Tibial nerve (tissue), 4 donors: ENCODE results near the gene GRB10. TPM values are rescaled to one million over a fixed set of nuclear protein-coding genes. Genes with fewer than 3 reads are reported as not detected.
A peak's percentile ranks its signal among the peaks of the same experiment; 100 is the strongest.

Experiments
- DNase-seq, 2 donors: peaks; one replicate each; pipeline ENCODE4 v3.0.0-alpha.2; 2019; ENCODE audit warnings: low spot score in 2 of 2
- H3K27ac ChIP-seq, 4 donors: fragments of 200-600 bp; sonication (generic) in 3 of 4; one replicate each; pipeline ENCODE4 v1.5.1; 2017 to 2019; ENCODE audit warnings: mild to moderate bottlenecking in 1 of 4
- H3K27me3 ChIP-seq, 2 donors: fragments of 200-600 bp; sonication (generic) in 1 of 2; one replicate each; pipeline versions ENCODE4 v1.5.1 to v1.6.0; 2017 to 2019
- H3K36me3 ChIP-seq, 3 donors: fragments of 200-600 bp; sonication (generic); one replicate each; pipeline ENCODE4 v1.5.1; 2018 to 2019
- H3K4me1 ChIP-seq, 4 donors: fragments of 200-600 bp; sonication (generic) in 3 of 4; one replicate each; pipeline ENCODE4 v1.5.1; 2017 to 2019
- H3K4me3 ChIP-seq, 4 donors: fragments of 200-600 bp; sonication (generic) in 3 of 4; one replicate each; pipeline ENCODE4 v1.5.1; 2017 to 2019; ENCODE audit warnings: mild to moderate bottlenecking in 1 of 4, moderate library complexity in 1 of 4
- H3K9me3 ChIP-seq, 4 donors: fragments of 200-600 bp; sonication (generic) in 3 of 4; one replicate each; pipeline ENCODE4 v1.5.1; 2017 to 2019
- EP300 ChIP-seq, 2 donors: sonication (generic); formaldehyde crosslinking; IDR thresholded peaks; one replicate each; pipeline ENCODE4 v1.6.1; 2017; ENCODE audit warnings: antibody characterized with exemption in 2 of 2, mild to moderate bottlenecking in 1 of 2
- POLR2A ChIP-seq, 2 donors: fragments of 450-650 bp; IDR thresholded peaks; one replicate each; pipeline ENCODE4 v1.6.1; 2017; ENCODE audit warnings: antibody characterized with exemption in 2 of 2, mild to moderate bottlenecking in 2 of 2, moderate library complexity in 2 of 2
- WGBS, 2 donors: methylation state at CpG; one replicate each; pipeline ENCODE4 v1.1.5; 2018; 5-methylcytosine and 5-hydroxymethylcytosine counted together
- total RNA-seq, 4 donors: library from RNA; depleted of rRNA; stranded (reverse); fragments of >200 nt; gene quantifications; one replicate each; pipeline ENCODE4 v1.1.0, GENCODE V29; 2016
- TF ChIP-seq, protein P1 (sequence below), 5 experiments: fragments of 200-600 bp in 3 of 5; fragments of 450-650 bp in 2 of 5; sonication (generic) in 3 of 5; IDR thresholded peaks; one replicate each; pipeline ENCODE4 v1.5.1; 2016 to 2019; ENCODE audit warnings: antibody characterized with exemption in 5 of 5, mild to moderate bottlenecking in 3 of 5, moderate library complexity in 2 of 5

GRB10 gene
- total RNA-seq, 4 donors from 2014 or later, result 34.1 to 73.9 (median 56.0) TPM

DNA sequence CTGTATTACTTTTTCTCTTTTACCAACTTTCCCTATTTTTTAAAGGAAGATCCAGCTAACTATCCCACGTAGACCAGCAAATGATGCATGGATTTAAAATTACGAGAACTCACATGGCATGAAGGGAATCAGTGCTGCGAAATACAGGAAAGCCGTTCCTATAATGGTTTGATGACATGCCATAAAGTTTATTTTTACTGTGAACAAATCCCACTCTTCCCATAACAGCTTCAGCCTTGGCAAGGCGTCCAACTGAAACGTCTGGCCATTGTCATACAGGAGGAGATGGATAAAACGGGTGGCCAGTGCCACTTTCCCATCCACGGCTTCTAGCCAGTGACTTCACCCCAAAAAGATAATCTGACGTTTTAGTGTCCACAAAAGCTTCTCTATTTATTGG, 111.3 kb downstream of the GRB10 start:
- DNase-seq, result no peak

DNA sequence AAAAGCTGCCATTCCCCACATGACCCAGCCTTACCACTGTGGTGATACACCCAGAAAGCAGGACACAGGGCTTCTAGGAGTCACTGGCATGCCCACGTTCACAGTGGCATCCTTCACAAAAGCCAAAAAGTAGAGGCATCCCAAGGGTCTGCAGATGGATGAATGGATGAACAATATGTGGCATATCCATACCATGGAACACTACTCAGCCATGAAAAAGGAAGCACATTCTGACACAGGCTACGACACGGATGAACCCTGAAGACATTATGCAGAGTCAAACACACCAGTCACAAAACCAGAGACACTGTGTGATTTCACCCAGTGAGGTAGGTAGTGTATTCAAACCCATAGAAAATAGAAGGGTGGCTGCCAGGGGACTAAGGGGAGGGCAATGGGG, 112.8 kb downstream of the GRB10 start:
- TF ChIP-seq EP300 (IDR thresholded peaks at IDR 0.05) (no peak), POLR2A (IDR thresholded peaks at IDR 0.05) (no peak)
- TF ChIP-seq, protein P1, sequence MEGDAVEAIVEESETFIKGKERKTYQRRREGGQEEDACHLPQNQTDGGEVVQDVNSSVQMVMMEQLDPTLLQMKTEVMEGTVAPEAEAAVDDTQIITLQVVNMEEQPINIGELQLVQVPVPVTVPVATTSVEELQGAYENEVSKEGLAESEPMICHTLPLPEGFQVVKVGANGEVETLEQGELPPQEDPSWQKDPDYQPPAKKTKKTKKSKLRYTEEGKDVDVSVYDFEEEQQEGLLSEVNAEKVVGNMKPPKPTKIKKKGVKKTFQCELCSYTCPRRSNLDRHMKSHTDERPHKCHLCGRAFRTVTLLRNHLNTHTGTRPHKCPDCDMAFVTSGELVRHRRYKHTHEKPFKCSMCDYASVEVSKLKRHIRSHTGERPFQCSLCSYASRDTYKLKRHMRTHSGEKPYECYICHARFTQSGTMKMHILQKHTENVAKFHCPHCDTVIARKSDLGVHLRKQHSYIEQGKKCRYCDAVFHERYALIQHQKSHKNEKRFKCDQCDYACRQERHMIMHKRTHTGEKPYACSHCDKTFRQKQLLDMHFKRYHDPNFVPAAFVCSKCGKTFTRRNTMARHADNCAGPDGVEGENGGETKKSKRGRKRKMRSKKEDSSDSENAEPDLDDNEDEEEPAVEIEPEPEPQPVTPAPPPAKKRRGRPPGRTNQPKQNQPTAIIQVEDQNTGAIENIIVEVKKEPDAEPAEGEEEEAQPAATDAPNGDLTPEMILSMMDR (IDR thresholded peaks at IDR 0.05), result no peak
- DNase-seq, result no peak
- H3K4me3 ChIP-seq, result no peak overlapping the region
- no peaks in the 10 kb centered on the region for H3K9me3 ChIP-seq
- no peak overlapping the region for H3K27ac ChIP-seq
- peaks cover 0 to 25% (median 4%) of the 10 kb centered on the region in 4 donors for H3K4me1 ChIP-seq
- H3K27me3 ChIP-seq, result no peaks in the 10 kb centered on the region
- 33 to 73% methylated on average over 3 of the region's 3 CpGs for WGBS, 2 donors
- peaks cover 0 to 41% (median 0%) of the 10 kb centered on the region in 3 donors for H3K36me3 ChIP-seq

More for the DNA sequence above, 111.3 kb downstream of the GRB10 start:
- H3K27ac ChIP-seq, result no peak overlapping the region
- no peaks in the 10 kb centered on the region for H3K27me3 ChIP-seq
- 71% methylated on average over 9 of the region's 9 CpGs for WGBS, 2 donors
- H3K4me1 ChIP-seq, result peaks cover 0 to 28% (median 4%) of the 10 kb centered on the region in 4 donors
- no peak overlapping the region for H3K4me3 ChIP-seq
- TF ChIP-seq, protein P1 (IDR thresholded peaks at IDR 0.05), result no peak
- no peak for TF ChIP-seq EP300 (IDR thresholded peaks at IDR 0.05)
- TF ChIP-seq POLR2A (IDR thresholded peaks at IDR 0.05), result no peak
- peaks cover 0 to 41% (median 0%) of the 10 kb centered on the region in 3 donors for H3K36me3 ChIP-seq
- H3K9me3 ChIP-seq, result no peaks in the 10 kb centered on the region

DNA sequence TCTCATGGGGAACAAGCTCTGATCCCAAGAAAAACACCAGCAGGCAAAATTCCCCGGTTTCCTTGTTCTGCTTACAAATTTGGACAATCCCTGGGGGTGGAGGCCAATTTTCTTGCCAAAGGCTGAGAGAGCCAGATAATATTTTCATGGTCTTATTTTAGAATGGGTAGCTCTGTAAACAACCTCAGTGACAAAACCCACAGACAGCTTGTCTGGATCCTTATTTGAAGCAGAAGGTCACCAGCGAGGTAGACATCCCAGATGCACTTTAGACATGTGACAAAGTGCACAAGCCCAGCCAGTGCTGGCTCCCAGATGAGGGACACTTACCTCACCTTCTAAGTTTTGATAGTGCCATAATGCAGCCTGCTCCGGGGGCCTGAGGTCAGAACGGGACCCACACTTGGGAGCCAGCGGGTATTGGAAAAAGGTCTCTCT, 114.9 kb downstream of the GRB10 start:
- 56 to 58% methylated on average over 5 of the region's 5 CpGs for WGBS, 2 donors
- Histone ChIP-seq H3K36me3 (peaks cover 0 to 27% (median 0%) of the 10 kb centered on the region in 3 donors), H3K9me3 (no peaks in the 10 kb centered on the region), H3K4me1 (peaks cover 0 to 27% (median 4%) of the 10 kb centered on the region in 4 donors), H3K27me3 (no peaks in the 10 kb centered on the region), H3K4me3 (no peak overlapping the region), H3K27ac (peak overlapping the region in 2 of 4 donors; percentile 52 to 64)
- no peak for DNase-seq
- no peak for TF ChIP-seq POLR2A (IDR thresholded peaks at IDR 0.05)
- TF ChIP-seq, protein P1 (IDR thresholded peaks at IDR 0.05), result no peak
- TF ChIP-seq EP300 (IDR thresholded peaks at IDR 0.05), result peak in 1 of 2 donors; percentile 8

DNA sequence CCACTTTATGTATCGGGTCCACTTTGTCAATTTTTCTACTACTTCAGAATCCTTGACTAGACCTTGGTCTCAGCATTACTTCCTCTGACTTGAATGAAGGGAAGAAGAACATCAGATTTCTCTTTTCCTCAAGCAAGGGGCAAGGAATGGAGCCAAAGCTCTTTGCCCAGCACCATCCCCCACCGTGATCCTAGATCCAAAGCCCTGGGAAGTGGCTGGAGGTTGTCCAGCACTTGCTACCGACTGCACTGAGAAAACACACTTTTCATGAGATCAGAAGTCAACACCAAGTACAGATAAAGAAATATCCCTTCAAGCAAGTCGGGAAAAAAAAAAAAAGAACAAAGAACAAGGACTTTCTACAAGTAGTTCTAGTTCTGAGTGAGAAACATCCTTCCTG, 115.4 kb downstream of the GRB10 start:
- 29 to 35% methylated on average over 4 of the region's 4 CpGs for WGBS, 2 donors
- H3K4me1 ChIP-seq, result peaks cover 0 to 28% (median 4%) of the 10 kb centered on the region in 4 donors
- DNase-seq, result no peak
- H3K4me3 ChIP-seq, result no peak overlapping the region
- H3K9me3 ChIP-seq, result no peaks in the 10 kb centered on the region
- H3K36me3 ChIP-seq, result peaks cover 0 to 22% (median 0%) of the 10 kb centered on the region in 3 donors
- peak overlapping the region in 2 of 4 donors; percentile 52 to 64 for H3K27ac ChIP-seq
- H3K27me3 ChIP-seq, result no peaks in the 10 kb centered on the region
- TF ChIP-seq EP300 (IDR thresholded peaks at IDR 0.05) (no peak), POLR2A (IDR thresholded peaks at IDR 0.05) (no peak)
- TF ChIP-seq, protein P1 (IDR thresholded peaks at IDR 0.05), result no peak

DNA sequence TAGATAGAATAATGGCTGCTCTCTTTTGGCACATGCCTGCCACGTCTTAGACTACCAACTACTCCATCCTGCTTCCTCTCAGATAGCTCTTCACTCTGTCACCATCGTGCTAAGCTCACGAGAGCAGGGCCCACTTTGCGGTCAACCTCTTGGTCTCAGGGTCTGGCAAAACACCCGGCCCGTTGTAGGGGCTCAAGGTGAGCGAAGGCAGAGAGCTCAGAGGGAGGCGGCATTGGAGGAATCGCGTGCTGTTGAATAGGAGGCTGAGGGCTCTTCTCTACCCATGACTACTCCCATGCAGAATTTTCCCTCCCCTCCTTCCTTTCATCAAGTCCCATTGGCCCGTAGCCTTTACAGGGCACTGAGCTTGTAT, 116.6 kb downstream of the GRB10 start:
- H3K27ac ChIP-seq, result no peak overlapping the region
- peaks cover 0 to 36% (median 5%) of the 10 kb centered on the region in 4 donors for H3K4me1 ChIP-seq
- 93 to 95% methylated on average over 11 of the region's 11 CpGs for WGBS, 2 donors
- H3K36me3 ChIP-seq, result peaks cover 0 to 27% (median 0%) of the 10 kb centered on the region in 3 donors
- H3K9me3 ChIP-seq, result no peaks in the 10 kb centered on the region
- no peaks in the 10 kb centered on the region for H3K27me3 ChIP-seq
- TF ChIP-seq EP300 (IDR thresholded peaks at IDR 0.05), result no peak
- TF ChIP-seq, protein P1 (IDR thresholded peaks at IDR 0.05), result no peak
- no peak for TF ChIP-seq POLR2A (IDR thresholded peaks at IDR 0.05)
- no peak overlapping the region for H3K4me3 ChIP-seq
- no peak for DNase-seq
